Measurements from ENCODE around the gene TMC1. TPM values are rescaled to one million over a fixed set of nuclear protein-coding genes. Genes with fewer than 3 reads are reported as not detected.

The TMC1 gene
- total and polyA plus RNA-seq, 8 donors, result 0.33 to 0.73 TPM; not detected in 6

DNA sequence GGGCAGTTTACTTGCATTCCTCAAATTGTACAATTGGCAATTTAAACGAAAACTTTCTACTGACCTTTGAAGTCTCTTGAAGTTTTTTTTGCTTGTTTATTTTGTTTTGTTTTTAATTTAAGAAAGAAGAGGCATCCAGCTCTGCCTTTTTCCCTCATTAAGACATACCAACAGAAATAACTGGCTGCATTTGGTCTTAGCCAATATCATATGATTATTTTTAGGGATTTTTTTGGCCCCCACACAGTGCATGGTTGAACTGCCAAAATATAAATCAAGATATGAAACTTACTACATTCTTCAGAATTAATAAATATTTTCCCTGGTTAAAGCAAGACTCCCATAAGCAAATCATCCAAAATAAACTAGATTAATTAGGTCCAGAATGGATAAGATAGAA, 352.0 kb downstream of the TMC1 start:
- no peaks in the 10 kb centered on the region for H3K27me3 ChIP-seq
- peaks cover 0 to 29% (median 20%) of the 10 kb centered on the region in 4 donors for H3K4me1 ChIP-seq
- H3K36me3 ChIP-seq, result no peaks in the 10 kb centered on the region
- WGBS, 5 donors, result 17 to 43% (median 30%) methylated on average over 1 of the region's 1 CpG
- no peak overlapping the region for H3K27ac ChIP-seq
- no peak for TF ChIP-seq EP300 (IDR thresholded peaks at IDR 0.05)
- TF ChIP-seq, protein P1, sequence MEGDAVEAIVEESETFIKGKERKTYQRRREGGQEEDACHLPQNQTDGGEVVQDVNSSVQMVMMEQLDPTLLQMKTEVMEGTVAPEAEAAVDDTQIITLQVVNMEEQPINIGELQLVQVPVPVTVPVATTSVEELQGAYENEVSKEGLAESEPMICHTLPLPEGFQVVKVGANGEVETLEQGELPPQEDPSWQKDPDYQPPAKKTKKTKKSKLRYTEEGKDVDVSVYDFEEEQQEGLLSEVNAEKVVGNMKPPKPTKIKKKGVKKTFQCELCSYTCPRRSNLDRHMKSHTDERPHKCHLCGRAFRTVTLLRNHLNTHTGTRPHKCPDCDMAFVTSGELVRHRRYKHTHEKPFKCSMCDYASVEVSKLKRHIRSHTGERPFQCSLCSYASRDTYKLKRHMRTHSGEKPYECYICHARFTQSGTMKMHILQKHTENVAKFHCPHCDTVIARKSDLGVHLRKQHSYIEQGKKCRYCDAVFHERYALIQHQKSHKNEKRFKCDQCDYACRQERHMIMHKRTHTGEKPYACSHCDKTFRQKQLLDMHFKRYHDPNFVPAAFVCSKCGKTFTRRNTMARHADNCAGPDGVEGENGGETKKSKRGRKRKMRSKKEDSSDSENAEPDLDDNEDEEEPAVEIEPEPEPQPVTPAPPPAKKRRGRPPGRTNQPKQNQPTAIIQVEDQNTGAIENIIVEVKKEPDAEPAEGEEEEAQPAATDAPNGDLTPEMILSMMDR (IDR thresholded peaks at IDR 0.05), result no peak
- no peak for TF ChIP-seq POLR2A (IDR thresholded peaks at IDR 0.05)
- TF ChIP-seq POLR2AphosphoS5 (IDR thresholded peaks at IDR 0.05), result no peak
- intact Hi-C loops (cut with DNase I; ENCODE audit: low total_unique reads), result loop anchor here (10.0 kb wide), 1 partner anchor 211 kb away; no protein-coding TSS in a partner anchor
- no peak for DNase-seq
- no peak overlapping the region for H3K4me3 ChIP-seq
- H3K9me3 ChIP-seq, result no peaks in the 10 kb centered on the region

GRCh38 chr9:72874344-72874743, 352.9 kb downstream of the TMC1 start:
- no peaks in the 10 kb centered on the region for H3K9me3 ChIP-seq
- DNase-seq, result no peak
- 84 to 98% (median 94%) methylated on average over 2 of the region's 2 CpGs for WGBS, 5 donors
- intact Hi-C loops (cut with DNase I; ENCODE audit: low total_unique reads), result loop anchor here (10.0 kb wide), 1 partner anchor 210 kb away; no protein-coding TSS in a partner anchor
- TF ChIP-seq POLR2AphosphoS5 (IDR thresholded peaks at IDR 0.05), result no peak
- TF ChIP-seq POLR2A (IDR thresholded peaks at IDR 0.05), result no peak
- TF ChIP-seq, protein P1 (IDR thresholded peaks at IDR 0.05), result no peak
- no peak for TF ChIP-seq EP300 (IDR thresholded peaks at IDR 0.05)
- H3K27ac ChIP-seq, result no peak overlapping the region
- peaks cover 0 to 29% (median 20%) of the 10 kb centered on the region in 4 donors for H3K4me1 ChIP-seq
- H3K36me3 ChIP-seq, result no peaks in the 10 kb centered on the region
- H3K27me3 ChIP-seq, result no peaks in the 10 kb centered on the region
- H3K4me3 ChIP-seq, result no peak overlapping the region

GRCh38 chr9:72875221-72875620, 353.8 kb downstream of the TMC1 start:
- H3K4me1 ChIP-seq, result peaks cover 0 to 29% (median 20%) of the 10 kb centered on the region in 4 donors
- H3K36me3 ChIP-seq, result no peaks in the 10 kb centered on the region
- no peak for DNase-seq
- TF ChIP-seq POLR2A (IDR thresholded peaks at IDR 0.05) (no peak), POLR2AphosphoS5 (IDR thresholded peaks at IDR 0.05) (no peak)
- no peak overlapping the region for H3K27ac ChIP-seq
- intact Hi-C loops (cut with DNase I; ENCODE audit: low total_unique reads), result loop anchor here (10.0 kb wide), 1 partner anchor 210 kb away; no protein-coding TSS in a partner anchor
- no peaks in the 10 kb centered on the region for H3K27me3 ChIP-seq
- H3K9me3 ChIP-seq, result no peaks in the 10 kb centered on the region
- no peak overlapping the region for H3K4me3 ChIP-seq

GRCh38 chr9:72880821-72881220, 359.4 kb downstream of the TMC1 start:
- no peak overlapping the region for H3K4me3 ChIP-seq
- intact Hi-C loops (cut with DNase I; ENCODE audit: low total_unique reads), result no loop called here
- H3K27me3 ChIP-seq, result no peaks in the 10 kb centered on the region
- no peaks in the 10 kb centered on the region for H3K36me3 ChIP-seq
- DNase-seq, result no peak
- H3K27ac ChIP-seq, result no peak overlapping the region
- H3K9me3 ChIP-seq, result no peaks in the 10 kb centered on the region
- WGBS, 5 donors, result 77 to 89% (median 84%) methylated on average over 2 of the region's 2 CpGs
- TF ChIP-seq POLR2A (IDR thresholded peaks at IDR 0.05) (no peak), POLR2AphosphoS5 (IDR thresholded peaks at IDR 0.05) (no peak), EP300 (IDR thresholded peaks at IDR 0.05) (no peak)
- TF ChIP-seq, protein P1 (IDR thresholded peaks at IDR 0.05), result no peak
- H3K4me1 ChIP-seq, result peaks cover 0 to 5% (median 2%) of the 10 kb centered on the region in 4 donors

DNA sequence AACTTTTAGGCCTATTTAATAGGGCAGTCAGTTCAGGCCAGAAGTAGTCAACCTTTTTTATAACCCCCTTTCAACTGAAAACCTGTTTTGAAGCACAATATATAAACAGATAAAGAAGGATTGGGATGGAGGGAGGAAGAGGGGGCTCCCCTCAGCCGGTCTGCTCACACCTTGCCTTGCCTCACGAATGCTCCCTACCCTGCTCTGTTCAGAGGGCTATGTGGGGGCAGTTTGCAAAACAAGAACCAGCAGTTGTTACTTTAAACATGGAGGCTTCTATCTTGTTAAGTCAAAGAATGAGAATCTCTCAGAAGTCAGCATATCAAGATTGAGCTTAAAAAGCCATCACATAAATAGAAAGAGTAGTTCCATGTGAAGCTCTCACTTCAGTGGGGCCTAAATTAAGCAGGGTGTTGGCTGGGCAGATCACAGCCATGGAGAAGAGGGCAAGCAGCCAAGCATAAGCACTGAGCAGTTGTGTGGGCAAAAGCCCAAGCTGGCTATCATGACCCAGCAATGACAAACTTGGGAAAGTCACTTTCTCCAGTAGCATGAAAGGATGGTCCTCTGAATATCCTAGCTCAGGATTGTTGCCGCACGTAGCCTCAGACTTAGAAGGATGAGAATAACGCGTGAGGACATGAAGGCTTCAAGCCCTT, 360.8 kb downstream of the TMC1 start:
- WGBS, 5 donors, result 84 to 91% (median 88%) methylated on average over 6 of the region's 6 CpGs
- peak; percentile 12 to 62 for DNase-seq
- no peak overlapping the region for H3K27ac ChIP-seq

More for the DNA sequence above, 360.8 kb downstream of the TMC1 start:
- no peaks in the 10 kb centered on the region for H3K27me3 ChIP-seq
- H3K4me1 ChIP-seq, result peaks cover 0 to 5% (median 2%) of the 10 kb centered on the region in 4 donors
- H3K9me3 ChIP-seq, result no peaks in the 10 kb centered on the region
- H3K4me3 ChIP-seq, result no peak overlapping the region
- intact Hi-C loops (cut with DNase I; ENCODE audit: low total_unique reads), result no loop called here
- TF ChIP-seq POLR2AphosphoS5 (IDR thresholded peaks at IDR 0.05), result peak in 1 of 3 donors; percentile 24
- TF ChIP-seq, protein P1 (IDR thresholded peaks at IDR 0.05), result no peak
- peaks cover 0 to 8% (median 0%) of the 10 kb centered on the region in 4 donors for H3K36me3 ChIP-seq

Data from stomach (tissue), 9 donors.